Muscle layer of colon (tissue), 2 donors: ENCODE results near the gene SCN8A.

Experiments used
- H3K27ac ChIP-seq: one replicate; pipeline ENCODE4 v1.7.0; 2013; ENCODE audit warnings: low read depth, mild to moderate bottlenecking, low read length, moderate library complexity
- H3K27me3 ChIP-seq, 2 donors: one replicate each; pipeline ENCODE4 v1.7.0; 2013; ENCODE audit warnings: low read length in 2 of 2, mild to moderate bottlenecking in 2 of 2; ENCODE audit not compliant: insufficient read depth in 2 of 2, control insufficient read depth in 1 of 2
- H3K36me3 ChIP-seq: one replicate; pipeline ENCODE4 v1.7.0; 2013; ENCODE audit warnings: mild to moderate bottlenecking, low read length; ENCODE audit not compliant: insufficient read depth
- H3K4me1 ChIP-seq: one replicate; pipeline ENCODE4 v1.7.0; 2013; ENCODE audit warnings: mild to moderate bottlenecking, low read length; ENCODE audit not compliant: insufficient read depth
- H3K4me3 ChIP-seq, 2 donors: one replicate each; pipeline ENCODE4 v1.7.0; 2013; ENCODE audit warnings: low read length in 2 of 2, low read depth in 1 of 2, mild to moderate bottlenecking in 1 of 2, moderate library complexity in 1 of 2
- H3K9ac ChIP-seq: one replicate; pipeline ENCODE4 v1.7.0; 2013; ENCODE audit warnings: low read length
- H3K9me3 ChIP-seq: one replicate; pipeline ENCODE4 v1.7.0; 2013; ENCODE audit warnings: mild to moderate bottlenecking, low read length
- donor health status: abdominal sarcoma.
- donor health status: Adenocarcinoma of cecum.

SCN8A gene

GRCh38 chr12:51626115-51626514 is 35.1 kb downstream of the SCN8A start:
- H3K9ac ChIP-seq: no peak overlapping the region
- H3K4me3 ChIP-seq: no peak overlapping the region
- no peaks in the 10 kb centered on the region for H3K36me3 ChIP-seq
- no peak overlapping the region for H3K27ac ChIP-seq
- H3K27me3 ChIP-seq: no peaks in the 10 kb centered on the region
- H3K4me1 ChIP-seq: no peaks in the 10 kb centered on the region
- no peaks in the 10 kb centered on the region for H3K9me3 ChIP-seq

GRCh38 chr12:51626629-51627028 is 35.6 kb downstream of the SCN8A start:
- no peak overlapping the region for H3K4me3 ChIP-seq
- no peaks in the 10 kb centered on the region for H3K9me3 ChIP-seq
- H3K9ac ChIP-seq: no peak overlapping the region
- H3K27ac ChIP-seq: no peak overlapping the region
- no peaks in the 10 kb centered on the region for H3K4me1 ChIP-seq
- no peaks in the 10 kb centered on the region for H3K27me3 ChIP-seq
- H3K36me3 ChIP-seq: no peaks in the 10 kb centered on the region

GRCh38 chr12:51630256-51630880 is 39.3 kb downstream of the SCN8A start:
- no peaks in the 10 kb centered on the region for H3K9me3 ChIP-seq
- H3K4me3 ChIP-seq: no peak overlapping the region
- H3K27me3 ChIP-seq: no peaks in the 10 kb centered on the region
- no peak overlapping the region for H3K9ac ChIP-seq
- H3K36me3 ChIP-seq: no peaks in the 10 kb centered on the region
- no peaks in the 10 kb centered on the region for H3K4me1 ChIP-seq
- no peak overlapping the region for H3K27ac ChIP-seq

GRCh38 chr12:51630986-51631385 is 40.0 kb downstream of the SCN8A start:
- Histone ChIP-seq H3K4me3 (no peak overlapping the region), H3K9ac (no peak overlapping the region), H3K27ac (no peak overlapping the region), H3K27me3 (no peaks in the 10 kb centered on the region), H3K9me3 (no peaks in the 10 kb centered on the region), H3K4me1 (no peaks in the 10 kb centered on the region), H3K36me3 (no peaks in the 10 kb centered on the region)

GRCh38 chr12:51631591-51631990 is 40.6 kb downstream of the SCN8A start:
- Histone ChIP-seq H3K27ac (no peak overlapping the region), H3K4me3 (no peak overlapping the region), H3K9ac (no peak overlapping the region), H3K9me3 (no peaks in the 10 kb centered on the region), H3K36me3 (no peaks in the 10 kb centered on the region), H3K4me1 (no peaks in the 10 kb centered on the region), H3K27me3 (no peaks in the 10 kb centered on the region)

GRCh38 chr12:51632623-51633022 is 41.6 kb downstream of the SCN8A start:
- no peaks in the 10 kb centered on the region for H3K36me3 ChIP-seq
- H3K9ac ChIP-seq: no peak overlapping the region
- no peak overlapping the region for H3K4me3 ChIP-seq
- H3K27ac ChIP-seq: no peak overlapping the region
- H3K4me1 ChIP-seq: no peaks in the 10 kb centered on the region
- no peaks in the 10 kb centered on the region for H3K9me3 ChIP-seq
- no peaks in the 10 kb centered on the region for H3K27me3 ChIP-seq

- H3K9ac ChIP-seq: no peak overlapping the region
- H3K4me1 ChIP-seq: no peaks in the 10 kb centered on the region
- no peaks in the 10 kb centered on the region for H3K36me3 ChIP-seq
- H3K27me3 ChIP-seq: no peaks in the 10 kb centered on the region
- H3K4me3 ChIP-seq: no peak overlapping the region
- no peaks in the 10 kb centered on the region for H3K9me3 ChIP-seq
- H3K27ac ChIP-seq: no peak overlapping the region
Observed at GRCh38 chr12:51635346-51635745, 44.3 kb downstream of the SCN8A start.

- no peak overlapping the region for H3K4me3 ChIP-seq
- H3K4me1 ChIP-seq: no peaks in the 10 kb centered on the region
- no peak overlapping the region for H3K9ac ChIP-seq
- no peak overlapping the region for H3K27ac ChIP-seq
- no peaks in the 10 kb centered on the region for H3K27me3 ChIP-seq
- no peaks in the 10 kb centered on the region for H3K36me3 ChIP-seq
- H3K9me3 ChIP-seq: no peaks in the 10 kb centered on the region
Observed at GRCh38 chr12:51636581-51636980, 45.5 kb downstream of the SCN8A start.

- Histone ChIP-seq H3K4me1 (no peaks in the 10 kb centered on the region), H3K9me3 (no peaks in the 10 kb centered on the region), H3K27ac (no peak overlapping the region), H3K27me3 (no peaks in the 10 kb centered on the region), H3K36me3 (no peaks in the 10 kb centered on the region), H3K9ac (no peak overlapping the region), H3K4me3 (no peak overlapping the region)
Observed at GRCh38 chr12:51636986-51637385, 46.0 kb downstream of the SCN8A start.

- Histone ChIP-seq H3K27me3 (no peaks in the 10 kb centered on the region), H3K9me3 (no peaks in the 10 kb centered on the region), H3K4me1 (no peaks in the 10 kb centered on the region), H3K36me3 (no peaks in the 10 kb centered on the region), H3K9ac (no peak overlapping the region), H3K4me3 (no peak overlapping the region), H3K27ac (no peak overlapping the region)
Observed at GRCh38 chr12:51639361-51639760, 48.3 kb downstream of the SCN8A start.

- Histone ChIP-seq H3K9me3 (no peaks in the 10 kb centered on the region), H3K4me1 (no peaks in the 10 kb centered on the region), H3K27ac (no peak overlapping the region), H3K27me3 (no peaks in the 10 kb centered on the region), H3K4me3 (no peak overlapping the region), H3K36me3 (no peaks in the 10 kb centered on the region), H3K9ac (no peak overlapping the region)
Observed at GRCh38 chr12:51642286-51642685, 51.3 kb downstream of the SCN8A start.

GRCh38 chr12:51643951-51644350 is 52.9 kb downstream of the SCN8A start:
- Histone ChIP-seq H3K27ac (no peak overlapping the region), H3K9ac (no peak overlapping the region), H3K36me3 (no peaks in the 10 kb centered on the region), H3K27me3 (no peaks in the 10 kb centered on the region), H3K4me3 (no peak overlapping the region), H3K9me3 (no peaks in the 10 kb centered on the region), H3K4me1 (no peaks in the 10 kb centered on the region)
